Fibroblast of skin of left quadriceps (primary cell): Measurements from ENCODE around the gene PTMS.

Source experiments
- DNase-seq, 2 experiments: peaks; one replicate each; pipeline ENCODE4 v3.0.0-alpha.2; 2013; ENCODE audit warnings: low read depth in 2 of 2

Gene PTMS

DNA sequence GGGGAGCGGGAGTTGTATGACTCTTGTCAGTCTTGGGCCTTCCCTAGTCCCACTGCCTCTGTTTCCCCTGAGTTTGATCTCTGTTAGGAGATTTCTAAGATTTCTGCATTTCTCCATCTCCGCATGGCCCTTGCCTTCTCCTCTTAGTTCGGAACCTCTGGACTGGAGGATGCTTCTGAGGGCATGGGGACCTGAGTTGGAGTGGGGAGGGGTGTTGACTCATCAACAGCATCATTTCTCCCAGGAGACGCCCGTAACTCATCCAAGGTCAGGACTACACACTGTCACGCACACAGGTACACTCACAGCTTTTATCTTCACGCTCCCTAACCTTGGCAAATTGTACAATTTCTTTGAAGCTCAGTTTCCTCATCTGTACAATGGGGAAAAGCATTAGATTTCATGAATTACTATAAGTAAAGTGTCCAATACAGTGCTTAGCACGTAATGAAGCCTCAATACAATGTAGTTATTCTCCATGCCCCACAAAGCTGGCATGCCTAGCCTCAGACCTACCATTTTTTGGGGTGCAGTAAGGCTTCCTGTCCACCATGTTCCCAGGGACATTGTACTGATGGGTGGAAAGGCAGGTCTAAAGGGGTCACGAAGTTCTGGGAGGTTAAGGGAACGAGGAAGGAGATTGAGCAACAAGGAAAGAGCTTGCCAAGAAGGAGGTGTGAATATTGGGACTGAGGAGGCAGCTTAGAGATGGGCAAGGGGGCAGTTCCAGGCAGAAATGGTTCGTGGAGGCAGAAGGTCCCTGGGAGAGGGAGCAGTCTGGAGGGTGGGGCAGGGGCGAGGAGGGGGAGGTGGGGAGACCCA lies 5.6 kb downstream of the PTMS start:
- DNase-seq = no peak

DNA sequence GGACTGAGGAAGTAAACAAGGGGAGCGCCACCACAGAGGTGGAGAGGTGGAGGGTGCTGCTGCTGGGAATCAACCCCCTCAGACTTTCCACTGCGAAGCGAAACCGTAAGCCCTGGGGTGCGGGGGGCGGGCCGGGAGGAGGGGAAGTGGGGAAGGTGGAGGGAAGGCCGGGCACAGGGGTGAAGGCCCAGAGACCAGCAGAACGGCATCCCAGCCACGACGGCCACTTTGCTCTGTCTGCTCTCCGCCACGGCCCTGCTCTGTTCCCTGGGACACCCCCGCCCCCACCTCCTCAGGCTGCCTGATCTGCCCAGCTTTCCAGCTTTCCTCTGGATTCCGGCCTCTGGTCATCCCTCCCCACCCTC lies 6.2 kb downstream of the PTMS start, which contains the start of gene LAG3:
Gene LAG3 (plus strand): TSS at position 190 of the 365 bp plus-strand sequence. CDS start 333 bp downstream, outside the sequence.
- no peak for DNase-seq

DNA sequence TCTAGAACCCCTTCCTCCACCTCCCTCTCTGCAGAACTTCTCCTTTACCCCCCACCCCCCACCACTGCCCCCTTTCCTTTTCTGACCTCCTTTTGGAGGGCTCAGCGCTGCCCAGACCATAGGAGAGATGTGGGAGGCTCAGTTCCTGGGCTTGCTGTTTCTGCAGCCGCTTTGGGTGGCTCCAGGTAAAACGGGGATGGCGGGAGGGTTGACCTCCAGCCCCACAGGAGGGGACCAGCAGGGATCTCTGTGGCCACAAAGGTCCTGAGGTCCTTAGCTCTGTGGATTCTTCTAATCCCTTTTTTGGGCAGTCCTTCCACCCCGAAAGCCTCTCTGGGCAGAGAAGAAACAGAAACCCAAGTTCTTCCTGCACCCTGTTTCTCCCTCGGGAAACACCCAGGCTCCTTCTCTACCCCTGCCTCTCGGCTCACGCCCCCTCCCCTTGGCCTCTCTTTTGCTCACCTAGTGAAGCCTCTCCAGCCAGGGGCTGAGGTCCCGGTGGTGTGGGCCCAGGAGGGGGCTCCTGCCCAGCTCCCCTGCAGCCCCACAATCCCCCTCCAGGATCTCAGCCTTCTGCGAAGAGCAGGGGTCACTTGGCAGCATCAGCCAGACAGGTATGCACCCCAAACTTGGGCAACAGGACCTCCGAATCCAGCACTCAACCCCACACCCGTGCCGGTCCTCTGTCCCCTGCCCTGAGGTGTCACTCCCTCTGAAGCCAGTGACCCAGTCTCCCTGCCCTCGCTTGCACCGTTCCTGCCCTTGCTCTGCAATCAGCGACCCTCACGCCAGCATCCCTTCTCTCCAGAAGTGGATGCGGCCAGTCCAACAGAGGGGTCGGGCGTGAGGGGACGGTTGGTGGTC lies 6.8 kb downstream of the PTMS start:
- no peak for DNase-seq

DNA sequence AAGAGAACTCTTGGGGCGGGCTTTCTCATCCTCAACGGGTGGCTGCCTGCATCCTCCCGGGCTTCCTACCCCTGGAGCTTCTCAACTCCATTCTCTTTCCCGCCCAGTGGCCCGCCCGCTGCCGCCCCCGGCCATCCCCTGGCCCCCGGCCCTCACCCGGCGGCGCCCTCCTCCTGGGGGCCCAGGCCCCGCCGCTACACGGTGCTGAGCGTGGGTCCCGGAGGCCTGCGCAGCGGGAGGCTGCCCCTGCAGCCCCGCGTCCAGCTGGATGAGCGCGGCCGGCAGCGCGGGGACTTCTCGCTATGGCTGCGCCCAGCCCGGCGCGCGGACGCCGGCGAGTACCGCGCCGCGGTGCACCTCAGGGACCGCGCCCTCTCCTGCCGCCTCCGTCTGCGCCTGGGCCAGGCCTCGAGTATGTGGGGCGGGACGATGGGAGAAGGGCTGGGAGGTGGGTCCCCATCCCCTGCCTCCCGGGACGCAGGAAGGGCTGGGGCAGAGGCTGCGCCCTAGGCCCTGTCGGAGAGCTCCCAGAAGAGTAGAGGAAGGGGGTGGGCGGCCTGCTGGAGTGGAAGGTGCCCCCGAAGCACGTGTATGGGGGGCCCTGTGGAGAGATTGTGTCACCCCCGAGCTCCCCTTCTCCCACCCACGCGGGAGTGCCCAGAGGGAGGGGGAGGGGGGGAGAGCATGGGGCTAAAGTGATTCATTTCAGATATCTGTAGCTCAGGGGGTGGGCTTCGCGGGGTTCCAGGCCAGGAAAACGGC lies 7.6 kb downstream of the PTMS start:
- DNase-seq = no peak

DNA sequence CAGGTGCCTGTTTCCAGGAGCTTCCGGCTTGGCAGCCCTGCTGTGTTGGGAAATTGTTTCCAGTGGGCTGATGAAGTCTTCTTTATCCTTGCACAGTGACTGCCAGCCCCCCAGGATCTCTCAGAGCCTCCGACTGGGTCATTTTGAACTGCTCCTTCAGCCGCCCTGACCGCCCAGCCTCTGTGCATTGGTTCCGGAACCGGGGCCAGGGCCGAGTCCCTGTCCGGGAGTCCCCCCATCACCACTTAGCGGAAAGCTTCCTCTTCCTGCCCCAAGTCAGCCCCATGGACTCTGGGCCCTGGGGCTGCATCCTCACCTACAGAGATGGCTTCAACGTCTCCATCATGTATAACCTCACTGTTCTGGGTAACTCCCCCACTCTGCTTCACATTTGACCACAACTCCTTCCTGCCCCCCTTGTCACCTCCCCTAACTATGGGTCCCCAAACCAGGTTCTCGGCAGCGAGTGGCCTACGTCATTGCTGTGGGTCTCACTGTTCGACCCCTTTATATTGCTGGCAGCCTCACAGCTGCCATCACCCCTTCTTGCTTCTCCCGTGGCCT lies 8.4 kb downstream of the PTMS start:
- no peak for DNase-seq

DNA sequence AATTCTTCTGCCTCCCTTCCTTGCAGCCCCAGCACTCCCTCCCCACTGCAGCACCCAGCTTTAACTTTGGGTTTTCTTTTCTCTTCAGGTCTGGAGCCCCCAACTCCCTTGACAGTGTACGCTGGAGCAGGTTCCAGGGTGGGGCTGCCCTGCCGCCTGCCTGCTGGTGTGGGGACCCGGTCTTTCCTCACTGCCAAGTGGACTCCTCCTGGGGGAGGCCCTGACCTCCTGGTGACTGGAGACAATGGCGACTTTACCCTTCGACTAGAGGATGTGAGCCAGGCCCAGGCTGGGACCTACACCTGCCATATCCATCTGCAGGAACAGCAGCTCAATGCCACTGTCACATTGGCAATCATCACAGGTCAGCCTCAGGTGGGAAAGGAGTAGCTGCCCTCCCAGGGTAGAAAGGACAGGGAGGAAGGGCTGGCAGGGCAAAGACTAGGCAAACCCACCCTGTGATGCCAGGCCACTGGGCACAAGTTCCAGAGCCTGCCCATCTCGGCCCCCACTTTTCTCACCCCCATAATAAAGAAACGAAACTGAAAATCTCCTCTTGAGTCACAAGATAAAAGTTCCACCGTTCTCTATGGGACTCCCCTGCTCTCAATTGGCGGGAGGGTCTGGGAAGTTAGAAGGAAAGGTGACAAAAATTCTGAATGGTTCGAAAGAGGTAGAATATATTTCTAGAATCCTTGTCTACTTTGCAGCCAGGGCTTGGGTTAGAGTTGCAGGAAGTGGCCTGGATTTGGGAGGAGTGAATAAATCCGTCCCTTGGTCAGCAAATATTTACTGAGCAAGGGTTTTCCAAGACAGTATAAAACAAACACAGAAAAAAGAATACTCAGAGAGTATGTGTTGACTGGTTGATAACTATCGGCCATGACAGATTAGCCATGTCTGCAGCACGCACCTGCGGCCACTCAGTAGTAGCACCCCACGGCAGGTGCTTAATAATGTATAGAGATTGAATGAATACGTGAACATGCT lies 9.3 kb downstream of the PTMS start:
- DNase-seq = no peak

DNA sequence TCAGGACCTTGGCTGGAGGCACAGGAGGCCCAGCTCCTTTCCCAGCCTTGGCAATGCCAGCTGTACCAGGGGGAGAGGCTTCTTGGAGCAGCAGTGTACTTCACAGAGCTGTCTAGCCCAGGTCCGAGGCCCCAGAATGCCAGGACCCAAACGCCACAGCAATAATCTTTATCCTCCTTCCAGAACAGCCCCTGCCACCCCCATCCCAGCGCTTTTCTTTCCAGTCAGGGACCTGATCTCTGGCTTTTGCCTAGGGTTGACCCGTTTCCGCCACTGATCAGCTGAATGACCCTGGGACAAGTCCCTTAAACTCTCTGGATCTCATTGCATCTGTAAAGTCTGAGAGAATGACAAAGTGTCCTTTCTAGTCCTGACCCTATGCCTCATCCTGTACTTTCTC lies 11.2 kb downstream of the PTMS start:
- DNase-seq = no peak

DNA sequence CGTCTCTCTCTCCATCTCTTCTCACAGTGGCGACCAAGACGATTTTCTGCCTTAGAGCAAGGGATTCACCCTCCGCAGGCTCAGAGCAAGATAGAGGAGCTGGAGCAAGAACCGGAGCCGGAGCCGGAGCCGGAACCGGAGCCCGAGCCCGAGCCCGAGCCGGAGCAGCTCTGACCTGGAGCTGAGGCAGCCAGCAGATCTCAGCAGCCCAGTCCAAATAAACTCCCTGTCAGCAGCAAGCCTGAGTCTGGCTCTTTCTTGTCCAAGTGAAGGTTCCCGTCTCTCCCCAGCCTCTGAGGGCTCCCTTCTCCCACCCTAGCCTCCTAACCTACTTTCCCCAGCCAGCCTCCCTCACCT lies 12.0 kb downstream of the PTMS start:
- DNase-seq = no peak

DNA sequence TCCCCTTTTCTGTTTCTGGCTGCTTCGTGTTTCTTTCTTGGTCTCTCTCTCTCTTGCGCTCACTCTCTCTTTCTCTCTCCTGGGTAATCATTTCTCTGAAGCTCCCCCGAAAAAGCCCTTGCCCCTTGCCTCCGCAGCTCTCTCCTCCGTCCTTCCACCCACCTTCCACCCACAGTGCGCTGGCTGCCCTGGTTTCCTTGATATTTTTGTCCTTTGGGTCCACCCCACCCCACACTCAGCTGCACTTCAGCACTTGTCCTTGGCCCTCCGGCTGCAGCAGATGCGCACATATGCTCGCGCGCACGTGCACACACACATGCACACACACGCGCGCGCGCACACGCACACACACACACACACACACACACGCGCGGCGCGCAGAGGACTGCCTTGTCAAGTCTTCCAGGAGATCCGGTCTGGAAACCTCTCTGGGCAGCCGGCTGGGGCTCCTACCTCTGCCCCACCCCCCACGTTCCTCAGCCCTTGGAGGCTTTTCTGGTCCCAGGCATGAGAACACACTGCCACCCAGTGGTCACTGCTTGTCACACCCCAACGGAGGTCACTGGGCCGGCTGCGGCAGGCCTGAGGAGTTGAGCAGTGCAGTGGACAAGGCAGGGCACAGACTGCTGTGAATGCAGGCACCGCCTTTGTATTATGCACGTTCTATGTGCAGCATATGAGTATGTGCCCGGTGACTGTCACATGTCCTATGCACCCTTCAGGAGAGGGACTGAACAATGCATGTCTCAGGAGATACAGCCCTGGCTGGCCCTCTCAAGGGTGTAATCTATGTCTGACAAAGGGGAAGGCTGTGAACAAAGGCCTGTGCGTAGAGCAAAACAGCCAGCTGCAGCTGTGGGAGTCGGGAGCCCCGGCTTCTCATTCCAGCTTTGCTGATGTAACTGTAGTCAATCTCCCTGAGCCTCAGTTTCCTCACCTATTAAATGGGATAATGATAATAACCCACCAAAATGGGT lies 12.7 kb downstream of the PTMS start:
- peak; percentile 80 for DNase-seq

DNA sequence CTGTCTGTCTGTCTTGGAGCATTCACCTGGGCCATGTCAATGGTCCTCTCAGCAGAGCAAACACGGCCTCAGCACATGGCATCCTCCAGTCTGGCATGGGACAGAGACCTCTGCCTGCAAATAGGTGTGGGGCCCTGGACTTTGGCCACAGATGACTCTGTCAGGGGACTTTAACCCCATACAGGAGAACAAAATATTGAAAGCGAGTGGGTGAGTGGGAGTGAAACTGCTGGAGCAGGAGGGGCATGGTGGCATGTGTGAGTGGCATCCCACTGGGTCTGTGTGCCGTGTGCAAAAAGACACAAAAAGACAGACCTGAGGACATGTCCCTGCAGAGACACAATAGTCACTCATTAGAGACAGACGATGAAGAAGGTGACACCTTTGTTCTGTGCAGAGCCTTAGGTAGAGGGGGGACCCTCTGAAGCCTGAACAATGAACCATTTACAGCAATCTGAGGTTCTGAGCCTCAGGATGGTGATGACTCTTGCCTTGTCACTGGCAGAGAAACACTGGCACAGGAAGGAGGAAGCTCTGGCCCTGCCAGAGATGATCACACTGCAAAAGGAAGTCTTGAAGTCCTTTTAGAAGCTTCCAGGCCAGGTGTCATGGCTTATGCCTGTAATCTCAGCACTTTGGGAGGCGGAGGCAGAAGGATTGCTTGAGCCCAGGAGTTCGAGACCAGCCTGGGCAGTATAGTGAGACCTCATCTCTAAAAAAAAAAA lies 13.7 kb downstream of the PTMS start:
- no peak for DNase-seq

DNA sequence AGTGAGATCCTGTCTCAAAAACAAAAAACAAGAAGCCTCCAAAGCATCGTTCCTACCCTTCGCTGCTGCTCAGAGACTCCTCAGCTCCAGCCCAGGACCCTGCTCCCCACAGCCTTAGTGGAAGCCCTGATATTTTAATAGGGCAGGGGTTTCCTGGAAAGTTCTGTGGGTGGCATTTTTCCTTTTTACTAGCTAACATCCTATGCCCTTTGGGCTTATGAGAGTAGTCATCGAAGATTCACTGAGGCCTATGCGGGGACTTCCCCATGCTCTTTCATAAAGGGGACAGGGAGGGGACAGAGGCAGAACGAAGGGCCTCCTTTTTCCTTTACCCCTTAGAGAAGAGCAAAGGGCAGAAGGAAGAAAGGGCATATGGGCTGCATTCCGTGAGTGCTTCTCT lies 14.4 kb downstream of the PTMS start:
- DNase-seq = no peak

DNA sequence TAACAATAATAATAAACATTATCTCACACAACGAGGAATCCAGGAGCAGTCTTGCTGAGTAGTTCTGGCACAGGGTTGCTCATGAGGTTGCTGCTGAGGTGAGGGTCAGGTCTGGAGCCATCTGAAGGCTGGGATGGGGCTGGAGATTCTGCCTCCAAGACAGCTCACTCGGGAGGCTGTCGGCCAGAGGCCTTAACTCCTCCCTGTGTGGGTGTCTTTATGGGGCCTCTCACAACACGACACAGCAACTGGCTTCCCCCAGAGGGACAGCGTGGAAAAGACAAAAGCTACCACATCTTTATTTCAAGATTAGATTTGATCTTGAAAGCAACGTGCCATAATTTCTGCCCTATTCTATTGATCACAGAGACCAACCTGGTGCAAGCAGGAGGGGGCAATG lies 16.0 kb downstream of the PTMS start:
- no peak for DNase-seq

DNA sequence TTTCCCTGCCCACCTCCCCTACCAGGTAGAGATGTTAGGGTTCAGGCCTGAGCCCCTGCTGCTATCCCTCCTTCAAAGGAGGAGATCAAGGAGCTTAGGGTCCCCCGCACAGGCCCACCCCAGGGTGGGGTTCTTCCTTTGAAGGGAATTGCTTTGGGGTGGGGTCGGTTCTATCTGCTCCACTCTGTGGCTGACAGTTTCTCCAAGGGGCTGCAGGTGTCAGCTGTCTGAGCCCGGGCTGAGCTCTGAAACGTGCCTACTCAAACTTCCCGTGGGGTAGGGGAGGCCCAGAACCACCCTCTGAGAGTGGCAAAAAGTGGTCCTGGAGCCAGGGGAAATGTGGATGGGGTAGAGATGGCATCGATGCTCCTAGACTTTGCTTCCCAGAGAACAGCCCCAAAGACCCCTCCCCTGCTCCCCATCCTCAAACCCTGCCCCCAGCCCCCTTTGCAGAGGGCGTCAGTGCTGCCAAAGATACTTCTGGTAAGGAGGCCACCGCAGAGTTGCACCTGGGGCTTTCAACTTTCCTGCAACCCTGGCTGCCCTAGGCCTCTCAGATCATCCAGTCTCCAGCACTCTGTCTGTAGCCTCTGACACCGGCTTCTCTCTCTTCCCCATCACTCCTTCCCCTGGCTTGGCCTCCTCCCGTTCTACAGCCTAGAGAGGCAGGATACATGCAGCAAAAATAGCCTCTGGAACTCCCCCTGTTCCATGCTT lies 16.8 kb downstream of the PTMS start:
- no peak for DNase-seq

DNA sequence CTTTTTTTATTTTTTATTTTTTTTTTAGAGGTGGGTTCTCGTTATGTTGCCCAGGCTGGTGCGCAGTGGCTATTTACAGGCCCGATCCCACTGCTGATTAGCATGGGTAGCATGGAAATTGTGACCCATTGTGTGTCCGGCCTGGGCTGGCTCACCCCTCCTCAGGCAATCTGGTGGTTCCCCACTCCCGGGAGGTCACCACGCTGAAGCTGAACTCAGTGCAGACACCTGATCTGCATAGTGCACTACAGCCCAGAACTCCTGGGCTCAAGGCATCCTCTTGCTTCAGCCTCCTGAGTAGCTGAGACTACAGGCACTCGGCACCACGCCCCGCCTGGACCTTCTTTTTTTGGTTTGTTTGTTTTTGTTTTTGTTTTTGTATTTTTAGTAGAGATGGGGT lies 17.7 kb downstream of the PTMS start:
- no peak for DNase-seq

DNA sequence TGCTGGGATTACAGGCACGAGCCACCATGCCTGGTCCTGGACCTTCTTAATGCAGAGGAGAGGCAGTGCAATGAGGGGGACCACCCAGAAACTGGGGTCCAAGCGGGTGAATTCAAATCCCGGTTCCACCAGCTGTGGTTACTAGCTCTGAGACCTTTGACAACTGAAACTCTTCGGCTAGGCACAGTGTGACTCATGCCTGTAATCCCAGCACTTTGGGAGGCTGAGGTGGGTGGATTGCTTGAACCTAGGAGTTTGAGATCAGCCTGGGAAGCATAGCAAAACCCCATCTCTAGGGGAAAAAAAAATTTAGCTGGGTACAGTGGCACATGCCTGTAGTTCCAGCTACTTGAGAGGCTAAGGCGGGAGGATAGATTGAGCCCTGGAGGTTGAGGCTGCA lies 18.1 kb downstream of the PTMS start:
- DNase-seq = no peak

DNA sequence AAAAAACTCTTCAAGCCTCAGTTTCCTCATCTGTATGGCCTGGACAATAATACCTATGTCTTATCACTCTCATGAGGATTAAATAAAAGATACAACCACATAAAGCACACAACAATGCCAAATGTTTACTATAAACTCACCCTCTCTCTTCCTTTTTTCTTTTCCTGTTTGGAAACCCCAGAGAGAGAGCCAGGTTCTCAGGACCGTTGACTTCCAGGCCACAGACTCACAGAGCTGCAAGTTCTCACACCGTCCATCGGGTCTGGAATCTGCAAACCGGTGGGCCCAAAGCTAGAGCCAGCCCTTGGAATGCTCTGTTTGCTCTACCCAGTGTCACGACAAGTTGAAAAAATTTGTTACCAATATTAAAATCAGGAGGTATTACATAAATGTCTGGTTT lies 18.6 kb downstream of the PTMS start:
- DNase-seq = no peak

DNA sequence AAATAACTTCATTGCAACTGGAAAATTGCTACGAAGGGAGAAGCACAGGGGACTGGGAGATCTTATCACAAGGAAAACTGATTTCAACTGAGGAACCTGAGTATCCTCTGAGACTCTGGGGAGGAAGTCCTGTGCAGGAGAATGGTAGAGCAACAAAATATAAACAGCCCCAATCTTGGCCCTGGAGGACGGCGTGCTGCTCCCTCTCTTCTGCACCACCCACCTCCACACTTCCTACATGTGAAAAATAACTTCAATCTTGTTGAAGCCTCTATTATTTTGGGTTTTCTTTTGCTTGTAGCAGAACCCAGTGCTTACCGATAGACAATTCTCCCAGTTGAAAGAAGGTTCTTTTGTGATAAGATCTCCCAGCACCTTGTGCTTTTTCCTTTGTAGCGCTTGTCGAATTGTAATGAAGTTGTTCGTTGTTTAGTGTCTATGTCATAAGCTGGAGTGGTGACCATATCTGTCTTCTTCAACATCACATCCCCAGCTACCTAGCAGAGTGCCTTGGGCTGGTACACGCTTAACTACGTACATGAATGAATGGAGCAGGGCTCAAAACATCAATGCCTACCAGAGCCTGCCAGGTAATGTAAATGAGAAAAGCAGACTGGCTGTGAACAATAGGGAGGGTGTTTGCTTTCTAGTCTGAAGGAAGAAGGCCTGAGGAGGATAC lies 20.4 kb downstream of the PTMS start:
- no peak for DNase-seq

DNA sequence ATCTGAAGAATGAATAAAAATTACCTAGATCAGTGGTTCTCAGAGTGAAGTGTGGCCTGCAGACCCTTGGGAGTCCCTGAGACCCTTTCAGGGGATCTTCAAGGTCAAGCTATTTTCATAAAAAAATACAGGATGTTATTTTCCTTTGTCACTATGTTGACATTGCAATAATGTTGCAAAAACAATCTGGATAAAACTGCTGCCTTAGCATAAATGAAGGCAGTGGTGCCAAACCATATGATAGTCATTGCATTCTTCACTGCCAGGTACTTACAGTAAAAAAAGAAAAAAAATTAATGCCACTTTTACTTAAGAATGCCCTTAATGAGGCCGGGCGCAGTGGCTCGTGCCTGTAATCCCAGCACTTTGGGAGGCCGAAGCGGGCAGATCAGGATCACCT lies 21.1 kb downstream of the PTMS start:
- DNase-seq = no peak
